HG02885 (cell line): ENCODE results near the gene ACSS3.

Source experiments
- ATAC-seq: cut with Tn5 transposase; IDR thresholded peaks from one replicate; pipeline ENCODE4 v1.9.1; 2021; ENCODE audit warnings: mild to moderate bottlenecking; ENCODE audit not compliant: unreplicated experiment, poor library complexity

ACSS3 gene

GRCh38 chr12:81212996-81213696 is 135.3 kb downstream of the ACSS3 start:
- no peak for ATAC-seq

GRCh38 chr12:81216739-81217138 is 138.9 kb downstream of the ACSS3 start:
- ATAC-seq = no peak

GRCh38 chr12:81221681-81222080 is 143.8 kb downstream of the ACSS3 start:
- ATAC-seq = no peak

- no peak for ATAC-seq
Observed at GRCh38 chr12:81222846-81223592, 145.1 kb downstream of the ACSS3 start.

GRCh38 chr12:81224626-81225025 is 146.7 kb downstream of the ACSS3 start:
- no peak for ATAC-seq

- ATAC-seq = no peak
Observed at GRCh38 chr12:81229759-81230158, 151.9 kb downstream of the ACSS3 start.

- no peak for ATAC-seq
Observed at GRCh38 chr12:81231574-81232368, 153.9 kb downstream of the ACSS3 start.

GRCh38 chr12:81245458-81245857 is 167.6 kb downstream of the ACSS3 start:
- ATAC-seq = no peak

GRCh38 chr12:81245907-81246570 is 168.2 kb downstream of the ACSS3 start:
- ATAC-seq = no peak

GRCh38 chr12:81249976-81250375 is 172.1 kb downstream of the ACSS3 start:
- no peak for ATAC-seq

GRCh38 chr12:81252228-81252627 is 174.3 kb downstream of the ACSS3 start:
- no peak for ATAC-seq

- no peak for ATAC-seq
Observed at GRCh38 chr12:81253360-81253759, 175.5 kb downstream of the ACSS3 start.

GRCh38 chr12:81255456-81255855 is 177.6 kb downstream of the ACSS3 start:
- no peak for ATAC-seq

- ATAC-seq = no peak
Observed at GRCh38 chr12:81255947-81256346, 178.1 kb downstream of the ACSS3 start.

GRCh38 chr12:81257947-81258551 is 180.2 kb downstream of the ACSS3 start:
- ATAC-seq = no peak

- ATAC-seq = no peak
Observed at GRCh38 chr12:81259360-81259759, 181.5 kb downstream of the ACSS3 start.

- no peak for ATAC-seq
Observed at GRCh38 chr12:81261508-81262207, 183.8 kb downstream of the ACSS3 start.

GRCh38 chr12:81263072-81263471 is 185.2 kb downstream of the ACSS3 start:
- no peak for ATAC-seq

- ATAC-seq = no peak
Observed at GRCh38 chr12:81270385-81270784, 192.5 kb downstream of the ACSS3 start.
